ENCODE data around the gene SET.

GRCh38 chr9:128675382-128675781 is 13.6 kb upstream of the SET start:
- TF ChIP-seq CTCF (conservative IDR thresholded peaks at IDR 0.05 in 1 of 2, IDR thresholded peaks at IDR 0.05 in 1 of 2; ENCODE audit: extremely low read depth in 1 of 2, insufficient read depth in 1 of 2, low read depth in 1 of 2, low read length in 2 of 2) (no peak), EZH2 (IDR thresholded peaks at IDR 0.05; ENCODE audit: borderline replicate concordance, low read length) (no peak)

All from mammary epithelial cell (primary cell).